SJSA1 (cell line): ENCODE measurements around the gene GAL. TPM values are rescaled to one million over a fixed set of nuclear protein-coding genes. Genes with fewer than 3 reads are reported as not detected.

Experiments used
- DNase-seq, 2 experiments: peaks; one replicate each; pipeline ENCODE4 v3.0.0-alpha.2; 2015 to 2020; ENCODE audit warnings: low spot score in 2 of 2, low read depth in 1 of 2
- H3K27ac ChIP-seq: fragments of 250-450 bp; sonication (Bioruptor Pico); 2 replicates; pipeline ENCODE4 v1.5.1; 2020; ENCODE audit warnings: mild to moderate bottlenecking, moderate library complexity
- H3K27me3 ChIP-seq: fragments of 250-450 bp; sonication (Bioruptor Pico); replicated peaks from 2 replicates; pipeline ENCODE4 v1.5.1; 2020; ENCODE audit warnings: mild to moderate bottlenecking, moderate library complexity
- H3K36me3 ChIP-seq: fragments of 250-450 bp; sonication (Bioruptor Pico); 2 replicates; pipeline ENCODE4 v1.5.1; 2020; ENCODE audit warnings: mild to moderate bottlenecking
- H3K4me1 ChIP-seq: fragments of 250-450 bp; sonication (Bioruptor Pico); replicated peaks from 2 replicates; pipeline ENCODE4 v1.6.1; 2021; ENCODE audit warnings: mild to moderate bottlenecking
- H3K4me3 ChIP-seq: fragments of 250-450 bp; sonication (Bioruptor Pico); 2 replicates; pipeline ENCODE4 v1.5.1; 2020; ENCODE audit warnings: mild to moderate bottlenecking
- H3K9me3 ChIP-seq: fragments of 250-450 bp; sonication (Bioruptor Pico); replicated peaks from 2 replicates; pipeline ENCODE4 v1.5.1; 2020; ENCODE audit warnings: mild to moderate bottlenecking
- total RNA-seq: library from RNA; depleted of rRNA; stranded (reverse); fragments of >200 nt; shearing (Covaris generic); gene quantifications from 2 replicates; pipeline ENCODE4 v1.2.3, GENCODE V29; 2014

The GAL gene
- total RNA-seq, 1 experiment from 2014 or later, result not detected

GRCh38 chr11:68653486-68654430 is 30.6 kb upstream of the GAL start:
- no peak for DNase-seq
- Histone ChIP-seq H3K36me3 (no peaks in the 10 kb centered on the region), H3K27ac (no peak overlapping the region), H3K4me3 (no peak overlapping the region), H3K9me3 (no peaks in the 10 kb centered on the region), H3K4me1 (peaks cover 2% of the 10 kb centered on the region), H3K27me3 (peaks cover 25% of the 10 kb centered on the region)

GRCh38 chr11:68654978-68655377 is 29.4 kb upstream of the GAL start:
- H3K4me1 ChIP-seq, result peaks cover 11% of the 10 kb centered on the region
- no peak overlapping the region for H3K27ac ChIP-seq
- no peak for DNase-seq
- peaks cover 16% of the 10 kb centered on the region for H3K27me3 ChIP-seq
- no peaks in the 10 kb centered on the region for H3K9me3 ChIP-seq
- no peaks in the 10 kb centered on the region for H3K36me3 ChIP-seq
- no peak overlapping the region for H3K4me3 ChIP-seq

GRCh38 chr11:68655406-68655805 is 28.9 kb upstream of the GAL start:
- Histone ChIP-seq H3K36me3 (no peaks in the 10 kb centered on the region), H3K27me3 (peaks cover 16% of the 10 kb centered on the region), H3K4me1 (peaks cover 11% of the 10 kb centered on the region), H3K9me3 (no peaks in the 10 kb centered on the region), H3K27ac (no peak overlapping the region), H3K4me3 (no peak overlapping the region)
- no peak for DNase-seq

- no peaks in the 10 kb centered on the region for H3K9me3 ChIP-seq
- H3K27ac ChIP-seq, result no peak overlapping the region
- H3K27me3 ChIP-seq, result peaks cover 16% of the 10 kb centered on the region
- no peak for DNase-seq
- H3K4me1 ChIP-seq, result peaks cover 11% of the 10 kb centered on the region
- H3K4me3 ChIP-seq, result no peak overlapping the region
- H3K36me3 ChIP-seq, result no peaks in the 10 kb centered on the region
Observed at GRCh38 chr11:68655806-68656205, 28.5 kb upstream of the GAL start.

GRCh38 chr11:68657021-68657780 is 27.1 kb upstream of the GAL start:
- Histone ChIP-seq H3K9me3 (no peaks in the 10 kb centered on the region), H3K27me3 (peaks cover 16% of the 10 kb centered on the region), H3K4me3 (no peak overlapping the region), H3K36me3 (no peaks in the 10 kb centered on the region), H3K27ac (no peak overlapping the region), H3K4me1 (peaks cover 11% of the 10 kb centered on the region)
- peak in 1 of 2 experiments; percentile 51 for DNase-seq

- no peak overlapping the region for H3K4me3 ChIP-seq
- no peaks in the 10 kb centered on the region for H3K36me3 ChIP-seq
- H3K27ac ChIP-seq, result no peak overlapping the region
- H3K4me1 ChIP-seq, result peaks cover 11% of the 10 kb centered on the region
- peaks cover 16% of the 10 kb centered on the region for H3K27me3 ChIP-seq
- DNase-seq, result no peak
- H3K9me3 ChIP-seq, result peaks cover 8% of the 10 kb centered on the region
Observed at GRCh38 chr11:68658097-68658496, 26.2 kb upstream of the GAL start.

- Histone ChIP-seq H3K4me3 (no peak overlapping the region), H3K27me3 (peaks cover 16% of the 10 kb centered on the region), H3K27ac (no peak overlapping the region), H3K36me3 (no peaks in the 10 kb centered on the region), H3K9me3 (peaks cover 12% of the 10 kb centered on the region), H3K4me1 (peaks cover 11% of the 10 kb centered on the region)
- no peak for DNase-seq
Observed at GRCh38 chr11:68658661-68659060, 25.7 kb upstream of the GAL start.

GRCh38 chr11:68659158-68659921 is 25.0 kb upstream of the GAL start:
- H3K4me3 ChIP-seq, result no peak overlapping the region
- peak; percentile 91 to 98 for DNase-seq
- no peak overlapping the region for H3K27ac ChIP-seq
- H3K4me1 ChIP-seq, result peaks cover 11% of the 10 kb centered on the region
- H3K9me3 ChIP-seq, result peaks cover 13% of the 10 kb centered on the region
- peaks cover 16% of the 10 kb centered on the region for H3K27me3 ChIP-seq
- no peaks in the 10 kb centered on the region for H3K36me3 ChIP-seq

- no peak overlapping the region for H3K27ac ChIP-seq
- DNase-seq, result no peak
- no peak overlapping the region for H3K4me3 ChIP-seq
- H3K9me3 ChIP-seq, result peaks cover 13% of the 10 kb centered on the region
- peaks cover 11% of the 10 kb centered on the region for H3K4me1 ChIP-seq
- H3K27me3 ChIP-seq, result peaks cover 8% of the 10 kb centered on the region
- H3K36me3 ChIP-seq, result no peaks in the 10 kb centered on the region
Observed at GRCh38 chr11:68660066-68660810, 24.1 kb upstream of the GAL start.

GRCh38 chr11:68661014-68661413 is 23.3 kb upstream of the GAL start:
- Histone ChIP-seq H3K4me3 (no peak overlapping the region), H3K27ac (no peak overlapping the region), H3K4me1 (peaks cover 11% of the 10 kb centered on the region), H3K27me3 (peaks cover 3% of the 10 kb centered on the region; the same call in 1 of the 2 replicates), H3K36me3 (no peaks in the 10 kb centered on the region), H3K9me3 (peaks cover 13% of the 10 kb centered on the region)
- DNase-seq, result no peak

- no peak overlapping the region for H3K4me3 ChIP-seq
- H3K27ac ChIP-seq, result no peak overlapping the region
- H3K9me3 ChIP-seq, result peaks cover 13% of the 10 kb centered on the region
- H3K27me3 ChIP-seq, result peaks cover 6% of the 10 kb centered on the region; the same call in 1 of the 2 replicates
- peaks cover 11% of the 10 kb centered on the region for H3K4me1 ChIP-seq
- no peaks in the 10 kb centered on the region for H3K36me3 ChIP-seq
- DNase-seq, result no peak
Observed at GRCh38 chr11:68661697-68662603, 22.4 kb upstream of the GAL start.

GRCh38 chr11:68663482-68664010 is 20.8 kb upstream of the GAL start:
- H3K27ac ChIP-seq, result no peak overlapping the region
- no peak for DNase-seq
- H3K4me1 ChIP-seq, result peaks cover 11% of the 10 kb centered on the region
- H3K36me3 ChIP-seq, result no peaks in the 10 kb centered on the region
- H3K4me3 ChIP-seq, result no peak overlapping the region
- peaks cover 13% of the 10 kb centered on the region for H3K9me3 ChIP-seq
- 0 out of 2 replicates have a peak, but pooled peaks cover 9% of the 10 kb centered on the region for H3K27me3 ChIP-seq
